ENCODE results near the gene ZMAT5.
A peak's percentile ranks its signal among the peaks of the same experiment; 100 is the strongest.

ZMAT5 gene

DNA sequence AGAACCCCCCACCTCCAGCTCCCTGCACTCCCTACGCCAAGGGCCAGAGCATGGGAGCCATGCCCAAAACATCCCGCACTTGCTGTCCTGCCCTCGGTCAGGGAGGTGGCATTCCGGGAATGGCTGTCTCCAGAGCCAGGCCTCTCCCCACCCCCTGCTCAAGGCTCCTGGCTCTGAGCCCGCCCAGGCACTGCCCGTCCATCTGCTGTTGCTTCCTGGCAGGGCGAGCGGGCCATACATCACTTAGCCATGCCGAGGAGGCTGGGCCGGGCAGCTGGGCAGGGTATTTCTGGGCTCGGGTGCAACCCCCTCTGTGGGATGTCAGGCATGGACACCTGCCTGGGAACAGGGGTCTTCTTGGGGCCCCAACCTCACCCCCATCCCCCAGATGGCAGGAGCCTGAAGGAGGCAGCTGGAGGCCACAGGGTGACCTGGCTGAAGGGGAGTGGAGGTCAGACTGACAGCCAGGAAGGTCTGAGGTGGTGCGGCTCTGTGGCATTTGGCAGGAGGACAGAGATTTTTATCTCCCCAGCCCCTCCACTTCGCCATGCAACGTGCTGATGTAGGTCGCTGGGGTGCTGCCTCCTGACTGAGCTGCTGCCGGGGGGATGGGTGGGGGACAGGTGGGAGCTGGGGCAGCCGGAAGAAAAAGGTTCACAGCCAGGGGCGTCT lies 55.7 kb downstream of the ZMAT5 start:
- Mint-ChIP-seq H3K4me3 (no peak overlapping the region), H3K4me1 (peaks cover 15% of the 10 kb centered on the region), H3K27me3 (ENCODE audit: low read depth) (peaks cover 59% of the 10 kb centered on the region), H3K27ac (no peak overlapping the region), H3K9me3 (no peaks in the 10 kb centered on the region), H3K36me3 (ENCODE audit: low read depth) (no peaks in the 10 kb centered on the region)
- TF ChIP-seq, protein P1, sequence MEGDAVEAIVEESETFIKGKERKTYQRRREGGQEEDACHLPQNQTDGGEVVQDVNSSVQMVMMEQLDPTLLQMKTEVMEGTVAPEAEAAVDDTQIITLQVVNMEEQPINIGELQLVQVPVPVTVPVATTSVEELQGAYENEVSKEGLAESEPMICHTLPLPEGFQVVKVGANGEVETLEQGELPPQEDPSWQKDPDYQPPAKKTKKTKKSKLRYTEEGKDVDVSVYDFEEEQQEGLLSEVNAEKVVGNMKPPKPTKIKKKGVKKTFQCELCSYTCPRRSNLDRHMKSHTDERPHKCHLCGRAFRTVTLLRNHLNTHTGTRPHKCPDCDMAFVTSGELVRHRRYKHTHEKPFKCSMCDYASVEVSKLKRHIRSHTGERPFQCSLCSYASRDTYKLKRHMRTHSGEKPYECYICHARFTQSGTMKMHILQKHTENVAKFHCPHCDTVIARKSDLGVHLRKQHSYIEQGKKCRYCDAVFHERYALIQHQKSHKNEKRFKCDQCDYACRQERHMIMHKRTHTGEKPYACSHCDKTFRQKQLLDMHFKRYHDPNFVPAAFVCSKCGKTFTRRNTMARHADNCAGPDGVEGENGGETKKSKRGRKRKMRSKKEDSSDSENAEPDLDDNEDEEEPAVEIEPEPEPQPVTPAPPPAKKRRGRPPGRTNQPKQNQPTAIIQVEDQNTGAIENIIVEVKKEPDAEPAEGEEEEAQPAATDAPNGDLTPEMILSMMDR (IDR thresholded peaks at IDR 0.05; ENCODE audit: unreplicated experiment in 3 of 3): no peak

DNA sequence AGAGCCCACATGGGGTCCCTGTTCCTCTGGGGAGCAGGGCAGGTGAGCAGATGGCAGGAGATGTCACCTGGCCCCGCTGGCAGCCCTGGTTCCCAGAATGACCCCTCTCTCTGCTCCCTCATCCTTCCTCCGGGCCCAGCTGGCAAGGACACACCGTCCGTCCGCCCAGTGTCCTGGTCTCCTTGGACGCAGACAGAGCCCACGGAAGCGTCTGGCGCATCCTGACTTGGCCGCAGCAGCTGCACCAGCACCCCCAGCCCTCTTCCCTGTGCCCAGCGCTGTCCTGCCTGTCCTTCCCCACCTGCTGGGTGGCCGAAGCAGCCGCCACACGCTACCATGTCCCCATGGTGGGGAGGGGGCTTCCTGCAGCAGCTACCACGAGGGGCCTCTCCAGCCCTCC lies 56.6 kb downstream of the ZMAT5 start:
- H3K27ac Mint-ChIP-seq: no peak overlapping the region
- peaks cover 17% of the 10 kb centered on the region for H3K4me1 Mint-ChIP-seq
- peaks cover 53% of the 10 kb centered on the region for H3K27me3 Mint-ChIP-seq (ENCODE audit: low read depth)
- TF ChIP-seq, protein P1 (IDR thresholded peaks at IDR 0.05; ENCODE audit: unreplicated experiment in 3 of 3): no peak
- no peaks in the 10 kb centered on the region for H3K9me3 Mint-ChIP-seq
- no peaks in the 10 kb centered on the region for H3K36me3 Mint-ChIP-seq (ENCODE audit: low read depth)
- no peak overlapping the region for H3K4me3 Mint-ChIP-seq

- no peak overlapping the region for H3K27ac Mint-ChIP-seq
- no peaks in the 10 kb centered on the region for H3K9me3 Mint-ChIP-seq
- H3K4me3 Mint-ChIP-seq: no peak overlapping the region
- peaks cover 60% of the 10 kb centered on the region for H3K27me3 Mint-ChIP-seq (ENCODE audit: low read depth)
- TF ChIP-seq, protein P1 (IDR thresholded peaks at IDR 0.05; ENCODE audit: unreplicated experiment in 3 of 3): no peak
- H3K36me3 Mint-ChIP-seq (ENCODE audit: low read depth): no peaks in the 10 kb centered on the region
- H3K4me1 Mint-ChIP-seq: peaks cover 28% of the 10 kb centered on the region
These were observed 59.3 kb downstream of the ZMAT5 start for GRCh38 chr22:29707471-29707870.

DNA sequence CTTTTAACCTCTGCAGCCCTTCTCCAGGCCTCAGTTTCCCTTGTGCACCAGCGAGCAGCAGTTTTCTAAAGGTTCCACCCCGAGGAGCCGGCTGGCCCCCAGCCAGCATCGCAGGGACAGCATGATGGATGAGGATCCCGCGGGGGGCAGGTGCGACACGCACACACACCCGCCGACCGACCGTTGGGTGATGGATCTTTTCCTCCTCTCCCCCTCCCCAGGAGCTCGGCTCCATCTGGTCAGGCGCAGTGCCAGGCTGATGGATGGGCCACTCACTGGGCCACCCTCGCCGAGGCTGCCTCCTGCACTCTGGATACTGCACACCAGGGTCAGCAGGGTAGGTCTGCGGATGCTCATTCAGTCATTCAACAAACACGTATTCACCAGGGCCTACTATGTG lies 59.8 kb downstream of the ZMAT5 start:
- peaks cover 29% of the 10 kb centered on the region for H3K4me1 Mint-ChIP-seq

DNA sequence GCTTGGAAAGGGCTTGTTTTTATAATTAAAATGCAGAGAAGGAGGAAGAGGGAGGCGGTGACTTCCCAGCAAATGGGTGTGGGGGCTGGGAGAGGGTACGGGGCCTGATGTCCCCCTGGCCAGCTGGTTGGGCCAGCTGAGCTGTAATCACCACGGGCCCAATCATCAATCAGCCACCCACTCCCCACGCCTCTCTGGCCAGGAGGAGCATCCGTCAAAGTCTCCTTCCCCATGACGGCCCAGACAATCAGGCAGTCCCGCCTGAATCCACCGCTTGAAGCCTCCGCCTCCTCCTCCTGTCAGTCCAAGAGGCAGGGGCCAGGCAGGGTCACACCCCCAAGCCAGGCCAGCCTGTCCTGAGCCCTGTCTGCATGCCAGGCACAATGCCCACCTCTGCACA lies 60.3 kb downstream of the ZMAT5 start:
- Mint-ChIP-seq H3K4me3 (no peak overlapping the region), H3K27ac (no peak overlapping the region), H3K4me1 (peaks cover 30% of the 10 kb centered on the region), H3K27me3 (ENCODE audit: low read depth) (peaks cover 60% of the 10 kb centered on the region), H3K36me3 (ENCODE audit: low read depth) (no peaks in the 10 kb centered on the region), H3K9me3 (no peaks in the 10 kb centered on the region)
- TF ChIP-seq, protein P1 (IDR thresholded peaks at IDR 0.05; ENCODE audit: unreplicated experiment in 3 of 3): no peak

More for the DNA sequence above, 59.8 kb downstream of the ZMAT5 start:
- H3K27ac Mint-ChIP-seq: no peak overlapping the region
- peaks cover 60% of the 10 kb centered on the region for H3K27me3 Mint-ChIP-seq (ENCODE audit: low read depth)
- TF ChIP-seq, protein P1 (IDR thresholded peaks at IDR 0.05; ENCODE audit: unreplicated experiment in 3 of 3): no peak
- H3K9me3 Mint-ChIP-seq: no peaks in the 10 kb centered on the region
- peak overlapping the region in 1 of 3 experiments; percentile 53 for H3K4me3 Mint-ChIP-seq
- no peaks in the 10 kb centered on the region for H3K36me3 Mint-ChIP-seq (ENCODE audit: low read depth)

DNA sequence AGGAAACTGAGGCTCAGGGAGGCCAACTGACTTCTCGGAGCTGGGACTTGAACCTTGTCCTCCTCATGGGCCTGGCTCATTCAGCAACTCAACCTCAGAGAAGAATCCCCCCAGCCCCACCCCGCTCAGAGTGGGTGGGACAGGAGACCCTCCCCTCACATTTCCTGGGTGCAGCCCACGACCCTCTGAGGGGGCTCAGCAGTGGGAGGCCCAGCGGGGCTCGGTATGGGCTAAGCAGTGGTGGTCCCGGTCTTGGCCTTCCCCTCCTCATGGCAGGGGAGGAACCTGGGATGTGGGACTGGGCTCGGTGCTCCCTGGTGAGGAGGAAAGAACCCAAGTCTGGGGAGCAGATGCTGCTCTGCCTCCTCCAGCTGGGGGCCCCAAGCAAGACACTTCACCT lies 61.2 kb downstream of the ZMAT5 start:
- H3K4me1 Mint-ChIP-seq: peaks cover 34% of the 10 kb centered on the region
- H3K9me3 Mint-ChIP-seq: no peaks in the 10 kb centered on the region
- peaks cover 65% of the 10 kb centered on the region for H3K27me3 Mint-ChIP-seq (ENCODE audit: low read depth)
- no peak overlapping the region for H3K27ac Mint-ChIP-seq
- H3K4me3 Mint-ChIP-seq: no peak overlapping the region
- TF ChIP-seq, protein P1 (IDR thresholded peaks at IDR 0.05; ENCODE audit: unreplicated experiment in 3 of 3): no peak
- no peaks in the 10 kb centered on the region for H3K36me3 Mint-ChIP-seq (ENCODE audit: low read depth)

All from nephron (organoid).